ENCODE data around the gene CNTFR. TPM values are rescaled to one million over a fixed set of nuclear protein-coding genes. Genes with fewer than 3 reads are reported as not detected.

The CNTFR gene
- total RNA-seq, 1 donor from 2014 or later = 2.7 TPM

DNA sequence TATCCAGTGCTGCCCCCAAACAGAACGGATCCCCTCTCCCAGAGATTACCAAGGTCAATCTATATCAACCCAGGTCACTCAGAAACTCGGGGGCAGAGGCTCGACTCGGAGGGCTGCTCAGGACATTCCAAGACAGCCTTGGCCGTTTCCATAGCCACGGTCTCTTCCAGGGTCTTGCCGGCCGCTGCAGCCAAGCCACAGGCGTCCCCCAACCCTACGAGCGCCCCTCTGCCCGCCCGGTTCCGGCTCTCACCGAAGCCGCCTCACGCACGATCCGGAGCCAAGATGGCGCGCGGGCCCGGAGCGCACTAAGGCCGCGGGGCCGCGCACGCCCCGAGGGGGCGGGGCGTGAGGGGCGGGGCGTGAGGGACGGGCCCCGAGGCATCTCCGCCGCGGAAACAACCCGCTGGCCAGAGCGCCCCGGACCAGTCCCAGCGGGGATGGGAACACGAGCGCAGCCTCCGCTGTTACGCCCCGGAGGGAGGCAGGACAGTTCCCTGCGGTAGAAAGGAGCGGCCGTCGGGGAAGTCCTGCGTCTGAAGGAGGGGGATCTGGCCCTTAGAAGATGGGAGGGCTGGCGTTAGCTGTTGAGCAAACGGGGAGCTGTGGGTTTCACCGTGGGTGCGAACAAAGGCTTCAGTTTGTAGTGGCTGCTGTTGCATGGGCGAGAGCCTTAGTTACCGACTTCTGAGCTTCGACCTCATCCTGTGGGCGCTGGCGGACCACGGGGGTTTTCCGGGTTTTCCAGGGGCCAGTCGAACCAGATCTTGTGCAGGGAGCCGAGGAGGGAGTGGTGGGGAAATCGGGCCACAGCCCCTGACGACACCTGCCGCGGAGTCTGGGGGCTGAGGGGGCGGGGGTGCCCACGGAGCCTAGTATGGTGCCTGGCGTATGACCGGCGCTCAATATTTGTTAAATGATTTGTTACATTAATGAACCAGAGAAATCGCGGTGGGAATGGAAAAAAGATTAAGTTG, 22.6 kb upstream of the CNTFR start, which contains the start of gene RPP25L:
Gene RPP25L (minus strand): TSS at position 287 of the 977 bp plus-strand sequence. CDS start 801 bp downstream, outside the sequence.
- Mint-ChIP-seq H3K27ac (peak within 1 kb of the TSS; percentile 90), H3K27me3 (no peaks in the 10 kb centered on the region), H3K9me3 (ENCODE audit: low read depth) (no peaks in the 10 kb centered on the region), H3K36me3 (ENCODE audit: insufficient read depth) (peaks cover 10% of the 10 kb centered on the region), H3K4me1 (ENCODE audit: low read depth) (peaks cover 9% of the 10 kb centered on the region), H3K4me3 (ENCODE audit: low read depth) (peak within 1 kb of the TSS; percentile 75)
- peak; percentile 75 for DNase-seq (ENCODE audit: low spot score, unreplicated experiment)
- TF ChIP-seq, protein P1, sequence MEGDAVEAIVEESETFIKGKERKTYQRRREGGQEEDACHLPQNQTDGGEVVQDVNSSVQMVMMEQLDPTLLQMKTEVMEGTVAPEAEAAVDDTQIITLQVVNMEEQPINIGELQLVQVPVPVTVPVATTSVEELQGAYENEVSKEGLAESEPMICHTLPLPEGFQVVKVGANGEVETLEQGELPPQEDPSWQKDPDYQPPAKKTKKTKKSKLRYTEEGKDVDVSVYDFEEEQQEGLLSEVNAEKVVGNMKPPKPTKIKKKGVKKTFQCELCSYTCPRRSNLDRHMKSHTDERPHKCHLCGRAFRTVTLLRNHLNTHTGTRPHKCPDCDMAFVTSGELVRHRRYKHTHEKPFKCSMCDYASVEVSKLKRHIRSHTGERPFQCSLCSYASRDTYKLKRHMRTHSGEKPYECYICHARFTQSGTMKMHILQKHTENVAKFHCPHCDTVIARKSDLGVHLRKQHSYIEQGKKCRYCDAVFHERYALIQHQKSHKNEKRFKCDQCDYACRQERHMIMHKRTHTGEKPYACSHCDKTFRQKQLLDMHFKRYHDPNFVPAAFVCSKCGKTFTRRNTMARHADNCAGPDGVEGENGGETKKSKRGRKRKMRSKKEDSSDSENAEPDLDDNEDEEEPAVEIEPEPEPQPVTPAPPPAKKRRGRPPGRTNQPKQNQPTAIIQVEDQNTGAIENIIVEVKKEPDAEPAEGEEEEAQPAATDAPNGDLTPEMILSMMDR (IDR thresholded peaks at IDR 0.05; ENCODE audit: unreplicated experiment) = no peak

- no peaks in the 10 kb centered on the region for H3K9me3 Mint-ChIP-seq (ENCODE audit: low read depth)
- peaks cover 4% of the 10 kb centered on the region for H3K36me3 Mint-ChIP-seq (ENCODE audit: insufficient read depth)
- no peak for DNase-seq (ENCODE audit: low spot score, unreplicated experiment)
- H3K27me3 Mint-ChIP-seq = no peaks in the 10 kb centered on the region
- H3K27ac Mint-ChIP-seq = peak overlapping the region; percentile 90
- TF ChIP-seq, protein P1 (IDR thresholded peaks at IDR 0.05; ENCODE audit: unreplicated experiment) = no peak
- H3K4me1 Mint-ChIP-seq (ENCODE audit: low read depth) = peaks cover 9% of the 10 kb centered on the region
- H3K4me3 Mint-ChIP-seq (ENCODE audit: low read depth) = peak overlapping the region; percentile 75
Measured at GRCh38 chr9:34611251-34611810, 21.8 kb upstream of the CNTFR start.

GRCh38 chr9:34610434-34611206, 21.1 kb upstream of the CNTFR start:
- peaks cover 9% of the 10 kb centered on the region for H3K4me1 Mint-ChIP-seq (ENCODE audit: low read depth)
- peaks cover 2% of the 10 kb centered on the region for H3K36me3 Mint-ChIP-seq (ENCODE audit: insufficient read depth)
- H3K9me3 Mint-ChIP-seq (ENCODE audit: low read depth) = no peaks in the 10 kb centered on the region
- H3K27me3 Mint-ChIP-seq = no peaks in the 10 kb centered on the region
- TF ChIP-seq, protein P1 (IDR thresholded peaks at IDR 0.05; ENCODE audit: unreplicated experiment) = no peak
- DNase-seq (ENCODE audit: low spot score, unreplicated experiment) = no peak
- H3K27ac Mint-ChIP-seq = no peak overlapping the region
- H3K4me3 Mint-ChIP-seq (ENCODE audit: low read depth) = peak overlapping the region; percentile 75

DNA sequence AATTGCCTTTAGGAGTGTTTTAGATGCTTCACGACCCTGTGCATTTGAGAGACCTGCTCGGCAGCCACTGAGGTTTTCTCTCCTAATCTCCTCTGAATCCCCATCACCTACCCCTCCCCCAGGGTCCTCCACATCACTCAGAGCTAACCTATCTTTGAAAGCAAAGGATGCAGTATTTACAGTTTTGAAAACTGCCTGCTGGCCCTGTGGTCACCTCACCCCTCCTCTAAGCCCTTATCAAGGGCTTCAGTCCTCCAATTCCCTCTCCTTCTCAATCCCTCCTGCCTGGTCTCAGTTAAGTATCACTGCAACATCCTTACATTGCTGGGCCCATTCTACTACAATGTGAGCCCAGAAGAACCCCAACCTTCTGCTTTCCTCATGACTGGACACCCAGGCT, 17.8 kb upstream of the CNTFR start:
- Mint-ChIP-seq H3K27me3 (peaks cover 18% of the 10 kb centered on the region), H3K9me3 (ENCODE audit: low read depth) (no peaks in the 10 kb centered on the region), H3K4me1 (ENCODE audit: low read depth) (peaks cover 7% of the 10 kb centered on the region), H3K4me3 (ENCODE audit: low read depth) (no peak overlapping the region), H3K27ac (no peak overlapping the region), H3K36me3 (ENCODE audit: insufficient read depth) (no peaks in the 10 kb centered on the region)
- TF ChIP-seq, protein P1 (IDR thresholded peaks at IDR 0.05; ENCODE audit: unreplicated experiment) = no peak
- DNase-seq (ENCODE audit: low spot score, unreplicated experiment) = no peak

DNA sequence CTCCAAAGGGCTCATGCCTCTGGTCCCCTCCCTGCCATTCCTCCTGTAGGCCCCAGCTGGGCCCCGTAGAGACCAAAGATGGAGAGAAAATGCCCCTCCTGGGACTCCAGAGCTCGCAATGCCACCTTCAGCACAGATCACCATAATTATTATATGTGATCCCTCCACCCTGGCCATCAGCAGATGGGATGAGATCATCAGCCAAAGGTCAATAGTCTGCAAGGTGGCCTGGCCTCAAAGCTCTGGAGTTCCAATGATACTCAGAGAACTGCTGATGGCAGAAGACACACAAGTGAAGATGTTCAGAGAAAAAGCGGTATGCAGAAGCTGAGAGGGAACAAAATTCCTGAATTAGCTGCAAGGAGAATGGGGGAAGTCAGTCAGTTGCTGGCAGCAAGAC, 17.4 kb upstream of the CNTFR start:
- H3K4me1 Mint-ChIP-seq (ENCODE audit: low read depth) = peaks cover 7% of the 10 kb centered on the region
- no peak overlapping the region for H3K4me3 Mint-ChIP-seq (ENCODE audit: low read depth)
- H3K9me3 Mint-ChIP-seq (ENCODE audit: low read depth) = no peaks in the 10 kb centered on the region
- H3K27me3 Mint-ChIP-seq = peaks cover 18% of the 10 kb centered on the region
- no peak overlapping the region for H3K27ac Mint-ChIP-seq
- TF ChIP-seq, protein P1 (IDR thresholded peaks at IDR 0.05; ENCODE audit: unreplicated experiment) = no peak
- no peaks in the 10 kb centered on the region for H3K36me3 Mint-ChIP-seq (ENCODE audit: insufficient read depth)
- DNase-seq (ENCODE audit: low spot score, unreplicated experiment) = no peak
